Fibroblast of mammary gland (primary cell): ENCODE measurements around the gene TNC.

Experiments used
- DNase-seq: peaks from one replicate; pipeline ENCODE4 v3.0.0-alpha.2; 2010; ENCODE audit warnings: low read depth
- H3K4me3 ChIP-seq: 2 replicates; pipeline ENCODE4 v1.5.1; 2011; ENCODE audit warnings: low read depth, mild to moderate bottlenecking, low read length, moderate library complexity; ENCODE audit not compliant: control insufficient read depth
- CTCF ChIP-seq: conservative IDR thresholded peaks from 2 replicates; pipeline ENCODE4 v1.5.1; 2011; ENCODE audit warnings: low read depth, low read length, inconsistent platforms; ENCODE audit not compliant: control insufficient read depth, insufficient read depth

TNC gene

GRCh38 chr9:115158661-115159481 is 40.9 kb upstream of the TNC start:
- no peak overlapping the region for H3K4me3 ChIP-seq
- TF ChIP-seq CTCF: no peak
- peak; percentile 83 for DNase-seq

- H3K4me3 ChIP-seq: no peak overlapping the region
- peak; percentile 87 for DNase-seq
- TF ChIP-seq CTCF: no peak
These were observed 39.3 kb upstream of the TNC start for GRCh38 chr9:115157245-115157674.

- TF ChIP-seq CTCF: no peak
- H3K4me3 ChIP-seq: no peak overlapping the region
- no peak for DNase-seq
These were observed 37.1 kb upstream of the TNC start for GRCh38 chr9:115155037-115155436.

GRCh38 chr9:115154617-115155016 is 36.7 kb upstream of the TNC start:
- no peak for TF ChIP-seq CTCF
- DNase-seq: no peak
- no peak overlapping the region for H3K4me3 ChIP-seq

- no peak for TF ChIP-seq CTCF
- H3K4me3 ChIP-seq: no peak overlapping the region
- no peak for DNase-seq
These were observed 34.4 kb upstream of the TNC start for GRCh38 chr9:115152281-115152820.

GRCh38 chr9:115148721-115149120 is 30.8 kb upstream of the TNC start:
- TF ChIP-seq CTCF: no peak
- no peak overlapping the region for H3K4me3 ChIP-seq
- DNase-seq: no peak
